Measurements from ENCODE around the gene LDHA. TPM values are rescaled to one million over a fixed set of nuclear protein-coding genes. Genes with fewer than 3 reads are reported as not detected.
A peak's percentile ranks its signal among the peaks of the same experiment; 100 is the strongest.
"Not testable (repeated sequence)": the region's sequence is repeated elsewhere in the genome, so short reads cannot be mapped to it uniquely, and the experiment has no call there.

Gene LDHA
- total RNA-seq, 2 experiments from 2014 or later = 398 to 1,156 TPM

GRCh38 chr11:18397921-18398320 lies 3.6 kb downstream of the LDHA start:
- H3K36me3 ChIP-seq (ENCODE audit: insufficient read depth, low read length) = peaks cover 78% of the 10 kb centered on the region
- DNase-seq (ENCODE audit: low spot score) = no peak
- no TSS peak for BruUV-seq (replicated peaks)
- H3K4me3 ChIP-seq (ENCODE audit: low read depth, low read length, poor library complexity, severe bottlenecking) = no peak overlapping the region
- ChIA-PET CTCF (ENCODE audit: unreplicated experiment) (interaction anchor here (0.6 kb wide), 1 partner anchor 8 kb away, joined by 5 read pairs; no protein-coding TSS in a partner anchor), POLR2A (interaction anchor here (0.6 to 1.2 kb wide), 5 partner anchors 9 to 170 kb away, joined by 3 to 4 read pairs (median 3); partner anchors contain the start of genes GTF2H1 and HPS5)
- intact Hi-C loops (cut with micrococcal nuclease; ENCODE audit: unreplicated experiment) = loop anchor here (2.0 to 10.0 kb wide), 2 partner anchors 283 to 385 kb away; partner anchors contain the start of gene SERGEF
- H3K9me2 ChIP-seq (ENCODE audit: insufficient read depth, low read length) = no peaks in the 10 kb centered on the region
- peaks cover 42% of the 10 kb centered on the region for H4K20me1 ChIP-seq (ENCODE audit: insufficient read depth, low read length)
- H3K27ac ChIP-seq (ENCODE audit: low read depth, low read length, poor library complexity, severe bottlenecking) = no peak overlapping the region
- peaks cover 89% of the 10 kb centered on the region for H3K79me2 ChIP-seq (ENCODE audit: insufficient read depth, low read depth, low read length)
- no peaks in the 10 kb centered on the region for H3K9me3 ChIP-seq (ENCODE audit: low read length)
- TF ChIP-seq EZH2phosphoT487 (IDR thresholded peaks at IDR 0.05; ENCODE audit: borderline replicate concordance, low read depth, low read length) (no peak), CTCF (conservative IDR thresholded peaks at IDR 0.05; ENCODE audit: low read length) (no peak)
- no peak overlapping the region for H2AFZ ChIP-seq (ENCODE audit: low read length)
- H3K4me1 ChIP-seq (ENCODE audit: insufficient read depth, low read length, poor library complexity, severe bottlenecking) = peaks cover 26% of the 10 kb centered on the region
- H3K4me2 ChIP-seq (ENCODE audit: low read length) = no peak overlapping the region

- Histone ChIP-seq H3K79me2 (ENCODE audit: insufficient read depth, low read depth, low read length) (peaks cover 75% of the 10 kb centered on the region), H3K36me3 (ENCODE audit: insufficient read depth, low read length) (peaks cover 96% of the 10 kb centered on the region), H4K20me1 (ENCODE audit: insufficient read depth, low read length) (peaks cover 48% of the 10 kb centered on the region), H3K4me1 (ENCODE audit: insufficient read depth, low read length, poor library complexity, severe bottlenecking) (peaks cover 13% of the 10 kb centered on the region)
- intact Hi-C loops (cut with micrococcal nuclease; ENCODE audit: unreplicated experiment); BruUV-seq (replicated peaks); H3K4me3 ChIP-seq (ENCODE audit: low read depth, low read length, poor library complexity, severe bottlenecking); H2AFZ ChIP-seq (ENCODE audit: low read length); H3K4me2 ChIP-seq (ENCODE audit: low read length); CTCF ChIA-PET (ENCODE audit: unreplicated experiment); H3K9me3 ChIP-seq (ENCODE audit: low read length); DNase-seq (ENCODE audit: low spot score); H3K27ac ChIP-seq (ENCODE audit: low read depth, low read length, poor library complexity, severe bottlenecking); H3K9me2 ChIP-seq (ENCODE audit: insufficient read depth, low read length): not testable (repeated sequence)
- POLR2A ChIA-PET = interaction anchor here (0.6 to 2.4 kb wide), 2 partner anchors 45 to 79 kb away, joined by 3 to 5 read pairs; partner anchors contain the start of genes GTF2H1 and HPS5
Observed at GRCh38 chr11:18401077-18401476, 6.7 kb downstream of the LDHA start.

DNA sequence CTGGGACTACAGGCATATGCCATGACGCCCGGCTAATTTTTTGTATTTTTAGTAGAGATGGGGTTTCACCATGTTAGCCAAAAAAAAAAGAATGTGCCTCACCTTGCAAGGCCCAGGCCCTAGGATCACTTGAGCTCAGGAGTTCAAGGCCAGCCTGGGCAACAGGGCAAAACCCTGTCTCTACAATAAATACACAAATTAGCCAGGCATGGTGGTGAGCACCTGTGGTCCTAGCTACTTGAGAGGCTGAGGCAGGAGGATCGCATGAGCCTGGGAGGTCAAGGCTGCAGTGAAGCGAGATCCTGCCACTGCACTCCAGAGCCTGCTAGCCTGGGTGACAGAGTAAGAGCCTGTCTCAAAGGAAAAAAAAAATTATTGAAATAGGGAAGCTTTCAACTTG lies 9.7 kb downstream of the LDHA start:
- Histone ChIP-seq H3K4me1 (ENCODE audit: insufficient read depth, low read length, poor library complexity, severe bottlenecking) (no peaks in the 10 kb centered on the region), H4K20me1 (ENCODE audit: insufficient read depth, low read length) (peaks cover 26% of the 10 kb centered on the region), H3K9me2 (ENCODE audit: insufficient read depth, low read length) (no peaks in the 10 kb centered on the region), H3K36me3 (ENCODE audit: insufficient read depth, low read length) (peaks cover 97% of the 10 kb centered on the region), H2AFZ (ENCODE audit: low read length) (no peak overlapping the region), H3K79me2 (ENCODE audit: insufficient read depth, low read depth, low read length) (peaks cover 46% of the 10 kb centered on the region; the same call in 1 of the 2 replicates), H3K4me2 (ENCODE audit: low read length) (no peak overlapping the region), H3K27ac (ENCODE audit: low read depth, low read length, poor library complexity, severe bottlenecking) (no peak overlapping the region), H3K4me3 (ENCODE audit: low read depth, low read length, poor library complexity, severe bottlenecking) (no peak overlapping the region), H3K9me3 (ENCODE audit: low read length) (no peaks in the 10 kb centered on the region)
- ChIA-PET CTCF (ENCODE audit: unreplicated experiment) (no interaction called here), POLR2A (interaction anchor here (1.0 to 4.0 kb wide), 2 partner anchors 9 to 288 kb away, joined by 7 to 19 read pairs; partner anchors contain the start of gene LDHA)
- TF ChIP-seq CTCF (conservative IDR thresholded peaks at IDR 0.05; ENCODE audit: low read length) (no peak), EZH2phosphoT487 (IDR thresholded peaks at IDR 0.05; ENCODE audit: borderline replicate concordance, low read depth, low read length) (no peak)
- no TSS peak for BruUV-seq (replicated peaks)
- DNase-seq (ENCODE audit: low spot score) = no peak
- intact Hi-C loops (cut with micrococcal nuclease; ENCODE audit: unreplicated experiment) = no loop called here

GRCh38 chr11:18407400-18407799 lies 13.0 kb downstream of the LDHA start:
- POLR2A ChIA-PET = interaction anchor here (0.6 to 4.0 kb wide), 4 partner anchors 10 to 15 kb away, joined by 3 to 19 read pairs (median 4); partner anchors contain the start of gene LDHA
- intact Hi-C loops (cut with micrococcal nuclease; ENCODE audit: unreplicated experiment); H3K27ac ChIP-seq (ENCODE audit: low read depth, low read length, poor library complexity, severe bottlenecking); H3K4me2 ChIP-seq (ENCODE audit: low read length); H3K9me3 ChIP-seq (ENCODE audit: low read length); H3K4me1 ChIP-seq (ENCODE audit: insufficient read depth, low read length, poor library complexity, severe bottlenecking); H3K4me3 ChIP-seq (ENCODE audit: low read depth, low read length, poor library complexity, severe bottlenecking); H2AFZ ChIP-seq (ENCODE audit: low read length); CTCF ChIA-PET (ENCODE audit: unreplicated experiment); DNase-seq (ENCODE audit: low spot score); H3K9me2 ChIP-seq (ENCODE audit: insufficient read depth, low read length): not testable (repeated sequence)
- Histone ChIP-seq H3K36me3 (ENCODE audit: insufficient read depth, low read length) (peaks cover 72% of the 10 kb centered on the region), H3K79me2 (ENCODE audit: insufficient read depth, low read depth, low read length) (peaks cover 20% of the 10 kb centered on the region; the same call in 1 of the 2 replicates), H4K20me1 (ENCODE audit: insufficient read depth, low read length) (peaks cover 11% of the 10 kb centered on the region)
- BruUV-seq (replicated peaks) = TSS peak; percentile 99

All from OCI-LY7 (cell line).